HG03457 (cell line): ENCODE measurements around the gene CDH4.
"Not testable (repeated sequence)": the region's sequence is repeated elsewhere in the genome, so short reads cannot be mapped to it uniquely, and the experiment has no call there.

Source experiments
- ATAC-seq: cut with Tn5 transposase; IDR thresholded peaks from one replicate; pipeline ENCODE4 v1.9.1; 2021; ENCODE audit warnings: moderate number of reproducible peaks; ENCODE audit not compliant: unreplicated experiment

CDH4 gene

GRCh38 chr20:61379898-61380544 lies 128.0 kb downstream of the CDH4 start:
- no peak for ATAC-seq

GRCh38 chr20:61380545-61380915 lies 128.5 kb downstream of the CDH4 start:
- no peak for ATAC-seq

DNA sequence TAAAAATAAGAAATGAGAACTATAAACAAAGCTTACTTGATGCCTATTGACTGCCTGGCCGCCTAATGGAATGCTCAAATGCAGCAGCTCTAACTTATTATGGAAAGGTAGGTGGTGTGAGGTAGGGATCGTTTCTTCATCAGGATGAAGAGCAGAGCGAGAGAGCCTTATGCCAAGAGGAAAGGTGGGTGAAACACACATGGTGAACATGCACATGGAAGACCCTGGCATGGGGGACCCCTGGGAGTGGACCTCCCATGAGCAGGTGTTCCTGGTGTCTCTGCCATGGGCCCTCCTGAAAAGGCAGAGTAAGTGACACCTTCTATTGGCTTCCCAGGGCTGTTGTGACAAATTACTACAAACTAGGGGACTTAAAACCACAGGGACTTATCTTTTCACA lies 130.1 kb downstream of the CDH4 start:
- ATAC-seq: no peak

GRCh38 chr20:61385296-61385695 lies 133.2 kb downstream of the CDH4 start:
- no peak for ATAC-seq

GRCh38 chr20:61385731-61386130 lies 133.7 kb downstream of the CDH4 start:
- ATAC-seq: no peak

- ATAC-seq: no peak
Observed at GRCh38 chr20:61387204-61387953, 135.3 kb downstream of the CDH4 start.

DNA sequence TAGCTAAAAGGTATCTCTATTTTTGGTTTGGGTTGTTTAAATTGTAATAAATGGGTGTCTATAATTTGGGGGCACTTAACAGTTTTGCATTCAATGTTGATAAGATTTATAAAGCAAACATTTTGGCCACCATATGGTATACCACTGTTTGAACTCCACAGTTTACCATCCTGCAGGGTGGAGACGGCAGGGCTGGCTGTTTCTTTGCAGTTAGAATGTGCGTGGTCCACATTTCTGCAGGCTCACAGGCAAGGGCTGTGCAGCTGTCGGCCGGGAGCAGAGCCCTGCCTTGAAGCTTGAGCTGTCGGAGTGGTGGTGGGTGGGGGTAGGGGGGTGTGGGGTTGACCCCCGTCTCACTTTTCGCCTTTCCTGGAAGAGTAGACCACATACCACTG lies 135.9 kb downstream of the CDH4 start:
- ATAC-seq: no peak

DNA sequence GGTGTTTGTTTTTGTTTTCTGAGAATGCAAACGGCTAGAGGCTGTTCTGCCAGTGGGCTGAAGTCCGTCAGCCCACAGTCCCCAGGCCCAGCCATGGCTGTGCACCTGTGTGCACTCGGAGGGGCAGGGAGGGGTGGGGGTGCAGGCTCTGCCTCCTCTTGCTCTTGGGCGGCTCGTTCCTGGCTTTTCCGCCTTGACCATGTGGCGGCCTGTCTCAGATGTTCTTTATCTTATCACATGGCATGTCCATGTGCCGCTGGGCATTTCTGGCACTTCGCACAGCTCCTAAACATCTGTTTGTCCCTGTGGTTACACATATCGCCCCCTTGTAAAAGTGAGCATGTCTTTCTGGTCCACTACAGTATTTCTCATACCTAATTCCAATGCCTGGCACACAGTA lies 137.0 kb downstream of the CDH4 start:
- ATAC-seq: no peak

DNA sequence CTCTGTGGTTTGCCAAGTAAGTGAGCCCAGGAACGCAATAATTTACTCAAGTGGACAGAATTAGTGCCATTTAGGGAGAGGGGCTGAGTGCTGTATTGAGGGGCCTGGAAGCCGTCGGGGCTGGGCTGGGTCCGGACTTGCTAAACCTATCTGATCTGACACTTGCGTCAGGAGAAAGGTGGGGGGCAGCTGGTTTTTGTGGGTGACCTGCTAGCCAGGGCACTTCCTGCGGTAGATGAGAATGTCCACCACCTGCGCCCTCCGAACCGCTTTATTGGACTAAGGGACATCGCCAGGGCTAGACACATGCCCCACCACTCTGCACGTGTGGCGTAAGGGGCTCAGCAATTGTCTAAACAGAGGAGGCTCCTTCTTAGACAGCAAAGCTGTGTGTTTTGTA lies 139.1 kb downstream of the CDH4 start:
- ATAC-seq: no peak

GRCh38 chr20:61391812-61392520 lies 139.9 kb downstream of the CDH4 start:
- no peak for ATAC-seq

GRCh38 chr20:61394088-61394799 lies 142.2 kb downstream of the CDH4 start:
- no peak for ATAC-seq

GRCh38 chr20:61396262-61396848 lies 144.3 kb downstream of the CDH4 start:
- no peak for ATAC-seq

DNA sequence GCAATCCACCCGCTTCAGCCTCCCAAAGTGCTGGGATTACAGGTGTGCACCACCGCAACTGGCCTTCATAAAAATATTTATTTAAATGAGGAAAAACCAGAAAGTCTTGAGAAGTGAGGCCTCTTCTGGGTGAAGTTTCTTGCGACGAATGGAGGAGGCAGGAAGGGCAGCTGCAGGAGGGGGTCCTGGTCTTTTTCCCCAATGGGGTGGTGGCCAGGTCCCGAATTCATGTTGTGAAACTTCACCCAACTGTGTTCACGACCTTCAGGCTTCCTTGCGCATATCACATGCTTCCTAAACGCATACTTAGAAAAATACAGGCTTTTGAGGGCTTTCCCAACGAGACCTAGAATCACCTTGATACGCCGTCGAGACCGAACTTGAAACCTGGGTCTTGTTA lies 145.1 kb downstream of the CDH4 start:
- no peak for ATAC-seq

DNA sequence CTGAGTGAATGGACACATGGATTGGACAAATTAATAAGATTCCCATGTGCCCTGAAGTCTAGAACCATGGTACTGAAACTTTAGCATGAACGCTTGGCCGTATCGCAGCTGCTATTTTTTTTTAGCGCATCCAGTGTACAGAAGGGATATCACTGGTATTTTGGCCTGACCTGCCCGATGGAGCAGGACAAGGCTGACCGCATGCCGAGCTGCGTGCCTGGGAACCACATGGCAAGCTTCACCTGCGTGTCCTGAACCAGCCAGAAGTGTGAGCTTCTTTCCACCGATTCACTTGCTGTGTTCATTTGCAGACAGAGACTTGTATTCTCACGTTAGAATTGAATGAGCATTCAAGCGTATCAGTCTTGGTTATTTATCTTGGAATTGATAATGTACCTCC lies 145.7 kb downstream of the CDH4 start:
- ATAC-seq: no peak

- ATAC-seq: no peak
Observed at GRCh38 chr20:61399433-61399832, 147.4 kb downstream of the CDH4 start.

- ATAC-seq: no peak
Observed at GRCh38 chr20:61400499-61400898, 148.4 kb downstream of the CDH4 start.

GRCh38 chr20:61404303-61404702 lies 152.2 kb downstream of the CDH4 start:
- ATAC-seq: no peak

DNA sequence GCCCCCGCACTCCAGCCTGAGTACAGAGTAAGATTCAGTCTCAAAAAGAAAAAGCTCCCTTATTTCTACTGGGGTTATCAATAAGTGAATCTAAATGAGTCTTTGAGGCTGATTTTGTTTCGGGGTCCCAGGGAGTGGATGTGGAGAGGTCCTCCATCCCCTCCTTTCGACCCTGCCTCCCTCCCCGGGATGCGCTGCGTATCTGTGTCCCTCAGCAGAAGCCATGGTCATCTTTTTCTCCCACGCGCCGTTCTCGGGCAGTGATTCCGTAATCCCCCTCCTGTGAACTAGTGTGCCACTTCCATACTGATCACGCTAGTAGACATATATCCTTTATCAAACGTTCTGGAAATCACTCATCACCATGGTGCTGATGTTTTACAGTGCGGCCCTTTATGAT lies 152.9 kb downstream of the CDH4 start:
- no peak for ATAC-seq

DNA sequence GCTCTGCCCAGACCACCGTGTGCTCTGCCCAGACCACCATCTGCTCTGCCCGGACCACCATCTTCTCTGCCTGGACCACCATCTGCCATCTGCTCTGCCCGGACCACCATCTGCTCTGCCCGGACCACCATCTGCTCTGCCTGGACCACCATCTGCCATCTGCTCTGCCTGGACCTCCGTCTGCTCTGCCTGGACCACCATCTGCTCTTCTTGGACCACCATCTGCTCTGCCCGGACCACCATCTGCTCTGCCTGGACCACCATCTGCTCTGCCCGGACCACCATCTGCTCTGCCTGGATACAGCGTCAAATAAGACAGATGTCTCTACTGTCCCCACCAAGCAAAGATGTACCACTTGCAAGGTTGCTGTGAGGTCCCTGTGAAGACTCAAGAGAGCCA lies 154.7 kb downstream of the CDH4 start:
- ATAC-seq: not testable (repeated sequence)

DNA sequence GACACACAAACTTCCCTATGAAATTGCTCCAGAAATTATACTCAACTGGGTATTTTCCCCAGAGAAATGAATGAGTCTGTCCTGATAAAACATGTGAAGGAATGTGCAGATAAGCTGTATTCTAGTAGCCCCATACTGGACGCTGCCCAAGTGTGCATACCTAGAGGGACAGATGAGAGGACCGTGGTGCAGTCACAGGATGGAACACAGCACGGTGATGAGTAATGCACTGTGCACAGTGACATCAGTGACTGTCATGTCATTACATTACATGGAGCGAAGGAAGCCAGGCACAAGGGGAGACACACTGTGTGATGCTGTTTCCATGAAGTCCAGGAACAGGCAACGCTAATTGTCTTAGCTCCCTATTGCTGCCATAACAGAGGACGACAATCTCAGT lies 155.5 kb downstream of the CDH4 start:
- ATAC-seq: no peak
